Activated CD4-positive, CD25-positive, alpha-beta regulatory T cell treated with anti-CD3 and anti-CD28 coated beads, Interleukin-2, amount 50 U/mL, for 16 hours (primary cell): ENCODE results near the gene TENM4.

Source experiments
- DNase-seq: peaks from one replicate; pipeline ENCODE4 v3.0.0-alpha.2; 2020; ENCODE audit warnings: low read depth, low spot score

The TENM4 gene

DNA sequence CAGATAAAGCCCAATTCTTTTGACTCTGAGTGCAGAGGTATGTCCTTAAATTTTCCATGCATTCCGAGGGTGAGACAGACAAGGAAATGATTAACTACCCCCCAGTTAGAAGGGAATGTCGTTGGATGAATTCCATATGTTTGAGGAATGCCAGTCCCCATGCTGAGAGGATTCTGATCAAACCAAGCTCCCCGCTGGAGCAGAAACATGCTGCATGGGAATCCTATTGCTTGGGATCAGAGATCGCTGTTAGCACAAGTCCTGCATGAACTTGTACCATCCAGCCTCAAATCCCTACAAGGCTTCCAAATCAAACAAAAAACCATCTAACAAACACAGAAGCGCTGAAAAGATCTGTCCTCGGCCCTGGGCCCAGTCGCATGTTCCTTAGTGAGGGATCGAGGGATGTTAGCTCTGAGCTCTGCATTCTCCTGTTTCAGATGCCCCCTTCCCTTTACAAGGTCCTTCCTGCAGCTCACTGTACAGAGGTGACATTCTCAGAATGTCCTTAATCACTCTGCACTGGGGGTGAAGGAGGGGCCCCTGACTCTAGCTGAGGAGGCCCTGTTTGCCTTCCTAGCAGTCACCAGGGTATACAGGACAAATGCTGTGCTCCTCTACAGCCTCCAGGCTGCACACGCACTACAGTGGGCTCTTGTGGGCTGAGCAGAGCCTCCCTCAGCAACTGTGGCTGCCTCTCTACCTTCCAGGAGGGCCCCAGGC, 353.4 kb downstream of the TENM4 start:
- no peak for DNase-seq

DNA sequence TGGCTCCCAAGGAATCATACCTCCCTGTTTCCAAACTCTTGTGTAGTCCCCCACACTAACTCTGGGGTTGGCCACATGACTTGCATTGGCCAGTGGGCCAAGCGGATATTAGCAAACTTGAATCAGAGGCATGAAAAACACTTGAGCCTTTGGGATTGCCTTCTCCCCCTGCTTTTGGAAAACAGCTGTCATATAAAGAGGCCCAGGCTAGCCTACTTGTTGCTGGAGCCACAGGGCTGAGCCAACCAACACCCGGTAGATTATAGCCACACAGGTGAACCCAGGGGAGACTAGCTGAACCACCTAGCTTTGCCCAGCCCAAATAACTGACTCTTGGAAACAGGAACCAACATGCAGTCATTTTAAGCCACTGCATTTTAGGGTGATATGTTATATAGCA, 354.8 kb downstream of the TENM4 start:
- no peak for DNase-seq

DNA sequence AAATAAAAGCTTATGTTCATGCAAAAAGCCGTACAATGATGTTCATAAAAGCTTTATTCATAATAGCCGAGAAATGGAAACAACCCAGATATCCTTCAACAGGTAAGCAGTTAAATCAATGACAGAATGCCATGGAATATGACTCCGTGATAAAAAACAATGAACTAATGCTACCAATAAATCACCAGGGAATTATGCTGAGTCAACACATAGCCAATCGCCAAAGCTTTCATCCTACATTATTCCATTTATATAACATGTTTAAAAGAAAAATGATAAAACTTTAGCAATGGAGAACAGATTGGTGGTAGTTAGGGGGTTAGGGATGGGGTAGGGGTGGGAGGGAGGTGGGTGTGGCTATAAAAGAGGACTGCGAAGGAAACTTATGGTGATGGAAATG, 356.4 kb downstream of the TENM4 start:
- no peak for DNase-seq

DNA sequence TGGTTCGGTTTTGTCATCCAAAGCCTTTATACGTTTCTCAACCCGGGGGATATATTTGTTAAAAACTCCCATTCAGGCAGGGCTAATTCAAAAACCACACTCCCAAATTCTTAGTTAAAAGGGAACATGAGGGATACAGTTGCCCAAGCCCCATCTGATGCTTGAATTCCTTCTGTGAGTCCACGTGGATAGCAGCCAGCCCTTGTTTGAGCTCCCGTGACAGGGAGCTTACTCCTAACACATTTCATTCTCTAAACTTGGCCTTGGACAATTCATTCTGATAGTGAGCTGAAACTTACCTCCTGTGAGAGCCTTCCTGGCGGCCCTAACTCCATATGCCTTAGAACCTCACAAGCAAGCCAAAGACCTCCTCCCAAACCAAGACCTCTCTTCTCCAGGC, 357.5 kb downstream of the TENM4 start:
- DNase-seq: no peak

DNA sequence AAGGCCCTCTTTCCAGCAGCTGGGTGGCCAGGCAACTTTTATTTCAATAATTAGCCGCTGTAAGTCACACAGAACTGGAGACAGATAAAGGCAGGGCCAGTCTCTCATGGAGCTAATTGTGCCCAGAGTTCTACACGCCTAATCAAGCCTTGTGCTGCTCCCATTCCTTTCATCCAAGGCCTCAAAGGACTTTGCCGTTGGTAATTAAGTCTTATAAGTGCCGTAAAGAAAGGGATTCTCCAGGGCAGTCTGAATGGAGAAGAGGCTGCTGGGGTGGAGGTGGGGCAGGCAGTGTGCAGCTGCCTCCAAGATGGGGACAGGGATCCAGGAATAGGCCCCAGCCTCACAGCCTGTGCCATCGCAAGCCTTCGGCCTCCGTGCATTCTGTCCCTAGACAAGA, 357.9 kb downstream of the TENM4 start:
- no peak for DNase-seq

DNA sequence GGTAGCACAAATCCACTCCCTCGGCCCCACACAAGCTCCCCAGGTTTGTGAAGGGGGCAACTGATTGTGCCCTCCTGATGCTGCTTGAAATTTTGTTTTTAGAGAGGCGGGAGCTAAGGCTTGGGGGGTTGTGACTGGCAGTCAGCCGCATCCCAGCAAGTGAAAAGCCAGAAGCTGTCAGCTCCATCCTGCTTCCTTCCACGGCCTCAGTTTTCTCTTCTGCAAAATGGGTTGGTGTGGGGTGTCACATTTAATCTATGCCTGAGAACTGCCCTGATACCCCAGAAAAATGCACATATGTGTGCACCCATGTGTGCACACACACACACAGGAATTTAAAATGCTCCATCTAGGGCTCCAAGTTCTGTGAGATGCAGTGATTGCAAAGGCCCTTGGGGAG, 358.6 kb downstream of the TENM4 start:
- DNase-seq: no peak

DNA sequence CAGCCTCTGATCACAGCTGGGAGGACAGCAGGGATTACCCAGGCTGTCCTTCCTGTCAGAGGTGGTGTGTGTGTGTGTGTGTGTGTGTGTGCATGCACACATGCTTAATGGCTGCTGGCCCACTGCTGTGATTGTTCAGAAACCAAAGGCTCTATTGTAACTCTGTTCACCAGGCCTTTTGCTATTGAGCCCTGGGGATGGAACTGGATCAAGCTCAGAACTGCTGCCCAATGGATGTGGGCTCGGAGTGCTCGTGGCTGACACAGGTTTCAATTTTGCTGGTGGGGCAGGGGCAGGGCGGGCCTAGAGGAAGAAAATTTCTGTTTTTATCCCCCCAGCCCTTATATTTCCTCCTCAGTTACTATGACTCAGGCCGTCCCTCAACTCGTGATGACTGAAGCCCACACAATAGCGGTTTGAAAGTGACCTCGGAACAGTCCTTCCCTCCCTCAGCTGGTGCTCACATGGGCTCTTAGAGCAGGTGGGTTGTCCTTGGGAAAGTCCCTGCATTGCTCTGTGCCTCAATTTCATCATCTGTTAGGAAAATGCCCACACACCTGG, 359.3 kb downstream of the TENM4 start:
- no peak for DNase-seq

DNA sequence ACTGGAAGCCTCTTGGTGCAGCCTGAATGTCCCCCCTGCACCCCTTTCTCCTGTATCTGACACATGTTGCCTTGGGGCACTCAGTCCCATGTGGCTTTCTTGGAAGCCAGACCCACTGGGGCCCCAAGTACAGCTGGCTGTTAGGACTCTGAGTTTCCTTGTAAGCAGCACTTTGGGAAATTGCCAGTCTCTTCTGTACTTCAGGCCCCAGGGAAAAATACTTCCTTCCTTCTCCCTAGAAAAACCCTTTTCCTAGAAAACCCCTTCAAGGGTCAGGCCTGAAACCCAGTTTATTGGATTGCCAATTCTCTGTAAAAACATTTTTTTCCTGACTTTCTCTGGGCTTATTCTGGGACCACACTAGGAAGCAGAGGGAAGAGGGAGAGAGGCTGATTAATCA, 360.3 kb downstream of the TENM4 start:
- DNase-seq: no peak

DNA sequence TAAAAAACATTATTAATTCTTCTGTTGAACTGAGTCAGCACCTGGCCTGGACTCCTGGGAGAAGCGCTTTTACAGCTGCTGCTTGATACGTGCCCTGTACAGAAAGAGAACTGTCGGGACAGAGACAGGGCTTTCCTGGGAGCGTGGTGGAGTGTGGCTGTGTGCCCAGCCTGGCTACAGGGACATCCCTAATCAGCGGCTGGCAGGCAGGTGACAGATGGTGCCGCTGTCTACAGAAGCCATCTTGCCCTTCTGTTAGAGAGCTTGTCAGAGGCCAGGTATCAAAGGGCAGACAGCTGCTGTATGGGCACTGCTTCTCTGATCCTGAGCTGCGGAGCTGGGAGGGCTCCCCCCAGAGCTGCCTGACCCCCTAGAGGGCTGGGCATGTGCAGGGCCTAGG, 361.8 kb downstream of the TENM4 start:
- DNase-seq: no peak

DNA sequence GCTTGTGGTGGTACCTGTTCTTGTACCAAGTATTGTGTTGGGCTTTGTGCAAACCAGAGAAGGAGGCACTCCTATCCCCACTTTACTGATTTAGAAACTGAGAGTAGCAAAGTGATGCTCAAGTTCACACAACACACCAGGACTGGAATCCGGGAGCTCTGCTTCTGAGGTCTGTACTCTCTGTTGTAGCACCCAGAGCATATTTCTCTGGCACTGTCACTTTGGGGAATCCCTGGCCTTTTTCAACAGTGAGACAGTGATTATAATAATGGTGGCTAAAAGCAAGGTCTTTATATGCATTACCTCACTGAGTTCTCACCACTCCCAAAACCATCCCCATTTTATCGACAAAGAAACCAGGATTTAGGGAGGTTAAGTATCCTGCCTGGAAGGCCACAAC, 362.4 kb downstream of the TENM4 start:
- DNase-seq: no peak

DNA sequence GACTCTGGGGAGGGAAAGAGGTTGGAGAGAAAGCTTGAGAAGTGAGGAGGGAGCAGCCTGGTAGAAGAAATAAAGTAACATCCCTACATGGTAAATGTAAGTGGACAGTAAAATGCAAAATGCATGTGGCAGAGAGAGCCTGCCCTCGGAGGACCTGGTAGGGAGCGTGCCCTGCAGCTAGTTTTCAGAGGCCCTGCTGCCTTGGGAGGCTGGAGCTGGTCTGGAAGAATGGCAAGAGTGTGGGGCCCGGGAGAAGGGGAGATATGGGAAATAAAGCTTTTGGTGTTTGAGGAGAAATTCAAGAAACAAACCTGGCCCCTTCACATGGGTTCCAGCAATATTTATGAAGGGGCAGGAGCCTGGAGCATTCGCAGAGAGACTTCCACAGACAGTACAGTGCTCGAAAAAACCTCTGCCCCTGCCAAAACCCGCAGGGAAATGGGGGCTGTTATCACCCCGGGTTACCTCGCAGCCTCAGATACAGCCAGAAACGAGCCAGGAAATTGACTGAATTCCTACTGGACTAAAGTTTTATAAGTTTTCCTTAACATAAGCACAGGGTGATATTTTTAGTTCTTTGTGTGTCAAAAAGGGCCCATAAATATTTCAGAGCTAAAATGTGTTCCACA, 363.0 kb downstream of the TENM4 start:
- DNase-seq: no peak

DNA sequence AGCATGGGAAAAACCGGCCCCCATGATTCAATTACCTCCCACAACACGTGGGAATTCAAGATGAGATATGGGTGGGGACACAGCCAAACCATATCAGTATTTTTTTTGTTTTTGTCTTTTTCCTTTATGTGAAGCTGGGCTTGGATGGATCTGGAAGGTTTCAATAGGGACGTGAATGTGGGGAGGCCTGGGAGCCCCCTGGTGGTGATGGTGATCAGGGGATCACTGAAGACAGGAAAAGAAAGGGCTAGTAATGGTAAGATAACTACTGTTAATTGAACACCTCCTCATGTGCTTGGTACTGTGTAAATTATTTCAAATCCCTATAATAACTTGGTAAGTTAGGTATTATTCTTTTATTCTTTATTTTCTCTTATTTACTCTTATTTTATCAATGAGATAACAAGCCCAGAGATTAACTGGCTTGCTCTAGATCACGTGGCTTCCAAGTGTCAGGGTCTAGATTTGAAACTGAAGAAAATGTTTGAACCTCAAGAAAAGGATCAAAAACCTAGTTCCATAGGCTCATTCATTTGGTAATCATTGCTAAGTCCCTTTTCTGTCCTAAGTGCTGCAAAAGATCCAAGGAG, 364.2 kb downstream of the TENM4 start:
- DNase-seq: no peak

DNA sequence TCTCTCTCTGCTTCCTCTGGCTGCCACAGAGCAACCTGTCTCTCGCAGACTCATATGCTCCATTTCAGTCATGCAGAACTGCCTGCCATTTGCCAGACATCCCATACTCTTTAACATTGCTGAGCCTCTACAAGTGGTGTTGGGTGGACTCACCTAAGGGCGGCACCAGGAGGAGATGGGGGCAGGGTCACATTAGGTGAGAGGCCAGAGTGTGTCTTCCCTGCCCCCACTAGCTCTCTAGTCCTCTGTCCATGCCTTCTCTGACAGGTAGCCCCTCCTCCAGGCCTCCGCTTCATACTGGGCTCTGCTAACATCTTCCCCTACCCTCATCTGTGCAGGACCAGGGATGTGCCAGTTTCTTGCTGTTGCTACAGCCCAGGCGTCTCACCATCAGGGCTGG, 366.3 kb downstream of the TENM4 start:
- no peak for DNase-seq

DNA sequence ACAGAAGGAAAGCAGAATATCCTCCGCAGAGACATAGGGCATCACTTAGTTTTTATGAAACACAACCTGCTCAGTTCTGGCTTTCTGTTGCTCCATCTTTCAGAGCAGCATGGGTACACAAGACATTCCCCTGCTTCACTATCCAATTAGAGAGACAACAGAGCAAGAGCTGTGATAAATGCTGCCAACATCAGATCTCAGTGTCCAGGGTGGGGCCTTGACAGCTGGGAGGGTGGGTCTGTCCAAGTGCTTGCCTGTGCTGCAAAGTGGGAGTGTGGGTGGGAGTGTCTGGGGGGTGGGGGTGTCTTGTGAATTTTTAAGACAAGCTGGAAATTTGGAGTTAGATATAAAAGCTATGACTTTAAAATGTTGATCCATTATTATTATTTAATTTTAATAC, 369.6 kb downstream of the TENM4 start:
- DNase-seq: no peak

DNA sequence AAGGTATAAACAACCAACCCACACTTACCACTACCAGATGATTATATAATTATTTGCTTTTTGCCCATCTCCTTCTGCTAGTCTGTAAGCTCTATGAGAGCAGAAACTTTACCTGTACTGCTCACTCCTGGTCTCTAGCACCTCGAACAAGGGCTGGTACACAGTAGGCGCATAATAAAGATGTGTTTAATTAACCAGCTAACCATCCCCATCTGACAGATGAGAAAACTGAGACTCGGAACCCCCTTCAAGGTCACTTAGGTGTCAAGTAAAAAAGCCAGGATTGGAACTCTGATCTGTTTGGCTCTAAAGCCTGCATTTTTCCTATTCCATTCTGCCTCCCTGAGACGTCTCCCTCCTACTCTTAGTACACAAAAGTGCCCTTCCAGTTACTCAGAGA, 370.3 kb downstream of the TENM4 start:
- DNase-seq: no peak

DNA sequence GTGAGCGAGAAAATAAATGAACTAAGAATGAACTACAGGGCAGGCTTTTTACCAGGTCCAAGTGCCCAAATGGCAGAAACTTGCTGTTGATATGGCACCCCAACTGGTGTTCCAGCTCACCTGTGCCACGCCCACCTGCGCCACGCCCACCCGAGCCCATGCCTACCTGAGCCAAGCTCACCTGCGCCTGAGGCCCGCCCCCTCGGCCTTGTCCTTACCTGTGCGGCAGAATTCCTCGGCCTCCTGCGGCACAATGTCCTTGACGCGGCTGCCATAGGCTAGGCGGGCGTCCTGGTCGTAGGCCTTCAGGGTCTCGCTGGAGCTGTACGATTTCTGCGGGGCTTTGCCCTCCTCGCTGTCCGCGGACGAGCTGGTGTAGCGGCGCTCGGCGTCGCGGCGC, 371.3 kb downstream of the TENM4 start:
- DNase-seq: no peak

DNA sequence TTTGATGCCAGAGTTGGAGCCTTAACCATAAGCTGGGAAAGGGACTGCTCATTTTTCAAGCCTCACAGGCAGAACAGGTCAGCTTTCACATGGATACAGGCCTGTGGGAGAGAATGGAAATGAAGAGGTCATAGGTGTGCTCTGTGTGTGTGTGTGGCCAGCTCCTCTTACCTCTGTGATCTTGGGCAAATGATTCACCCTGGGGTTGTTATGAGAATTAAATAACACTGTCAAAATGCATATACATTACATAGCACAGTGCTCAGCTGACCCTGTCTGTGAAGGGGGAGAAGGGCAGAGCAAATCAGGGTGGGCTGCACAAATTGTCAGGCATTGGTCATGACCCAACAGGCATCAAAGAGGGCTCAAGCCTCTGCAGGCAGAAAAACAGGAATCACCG, 372.5 kb downstream of the TENM4 start:
- DNase-seq: no peak

DNA sequence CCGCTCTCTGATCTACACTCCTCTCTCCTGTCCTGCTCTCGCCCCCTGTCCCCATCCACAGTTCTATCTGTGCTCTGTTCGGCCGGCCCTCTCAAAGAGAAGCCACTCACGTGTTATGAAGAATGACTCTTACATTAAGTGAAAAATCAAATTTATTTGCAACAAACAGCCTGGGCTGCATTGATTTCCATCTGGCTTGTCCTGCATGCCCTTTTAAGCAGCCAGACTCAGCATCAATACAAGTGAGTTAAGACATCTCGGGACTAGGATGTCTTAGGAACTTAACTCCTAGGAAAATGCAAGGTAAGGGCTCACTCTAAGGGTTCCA, 373.5 kb downstream of the TENM4 start:
- DNase-seq: no peak

DNA sequence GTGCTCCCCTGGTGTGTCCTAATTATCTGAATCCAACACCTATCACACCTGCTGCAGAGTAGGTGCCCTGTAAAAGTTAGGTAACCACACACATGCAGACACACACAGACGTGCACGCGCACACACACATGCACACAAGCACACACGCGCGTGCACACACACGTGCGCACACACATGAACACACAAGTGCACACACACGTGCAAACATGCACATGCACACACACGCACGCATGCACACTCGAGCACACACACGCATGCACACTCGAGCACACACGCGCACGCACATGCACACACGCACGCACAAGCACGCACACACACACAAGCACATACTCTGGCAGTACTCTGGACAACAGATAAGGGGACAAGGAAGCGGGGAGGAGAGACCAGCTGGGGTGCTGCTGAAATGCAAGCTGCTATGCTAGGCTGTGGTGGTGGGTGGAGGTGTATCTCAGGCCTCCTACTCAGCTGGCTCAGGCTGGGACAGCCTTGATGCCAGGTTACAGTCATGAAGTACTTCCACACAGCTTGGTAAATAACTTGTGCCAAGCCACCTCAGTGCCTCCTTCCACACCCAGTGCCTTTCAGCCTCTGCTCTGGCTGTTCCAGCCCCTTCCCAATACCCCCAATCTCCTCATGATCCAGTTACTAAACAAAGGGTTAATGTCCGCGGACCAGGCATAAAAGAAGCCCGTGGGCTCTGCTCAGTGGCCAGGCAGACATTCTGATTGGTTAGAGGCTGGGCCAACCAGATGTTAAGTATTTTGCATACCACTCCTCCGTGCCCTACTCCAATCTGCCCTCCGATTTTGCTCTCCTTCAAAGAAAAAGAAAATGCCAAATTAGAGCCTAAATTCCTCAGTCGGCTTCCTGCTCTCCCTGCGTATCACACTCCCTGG, 374.1 kb downstream of the TENM4 start:
- DNase-seq: no peak

DNA sequence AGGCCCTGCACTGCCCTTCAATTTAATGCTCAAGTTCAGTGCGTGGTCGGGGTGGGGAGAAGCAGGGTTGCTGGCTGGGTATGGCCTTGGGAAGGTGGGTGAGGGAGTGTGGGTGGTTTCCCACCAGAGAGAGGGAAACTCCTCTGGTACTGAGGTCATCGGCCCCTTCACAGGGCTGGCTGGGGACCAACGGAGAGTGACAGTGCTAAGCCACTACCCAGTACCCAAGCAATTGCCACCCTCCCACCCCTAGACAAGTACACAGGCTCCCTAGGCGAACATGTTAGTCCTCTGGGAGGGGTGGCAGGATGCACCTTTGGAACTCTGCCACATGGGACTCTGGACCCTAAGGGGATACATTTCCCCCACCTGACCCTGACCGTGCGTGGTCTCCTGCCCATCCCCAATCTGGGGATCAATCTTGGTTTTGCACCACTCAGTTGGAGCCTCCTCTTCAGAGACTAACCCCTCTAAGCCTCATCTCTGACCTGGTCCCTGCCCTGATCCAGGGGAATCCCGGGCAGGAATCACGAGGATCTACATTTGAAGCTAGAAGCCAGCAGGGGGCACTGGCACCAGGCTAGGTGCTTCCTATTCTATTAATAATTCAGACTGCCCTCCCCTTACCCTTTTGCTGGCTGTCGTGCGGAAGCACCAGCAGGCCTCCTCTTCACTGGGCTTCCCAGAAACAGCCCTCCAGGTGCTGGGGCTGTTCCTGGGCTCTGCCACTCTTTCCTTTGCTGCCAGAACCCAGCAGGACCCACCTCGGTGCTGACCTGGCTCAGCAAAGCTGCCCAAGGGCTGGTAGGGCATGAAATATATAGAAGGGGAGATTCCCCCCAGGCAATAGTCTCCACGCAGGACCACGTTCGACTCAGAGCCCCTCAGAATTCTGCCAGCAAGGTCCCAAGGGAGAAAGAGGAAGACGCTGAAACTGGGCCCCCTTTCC, 377.7 kb downstream of the TENM4 start:
- DNase-seq: no peak
